Lung microvascular endothelial cell (primary cell): ENCODE data around the gene ENO2. TPM values are rescaled to one million over a fixed set of nuclear protein-coding genes. Genes with fewer than 3 reads are reported as not detected.

Source experiments
- DNase-seq, 2 donors: peaks; one replicate each; pipeline versions ENCODE4 v3.0.0 to v3.0.0-alpha.2; 2010; ENCODE audit warnings: low read depth in 2 of 2
- total RNA-seq: library from RNA; depleted of rRNA; stranded (reverse); fragments of >200 nt; gene quantifications from 2 replicates; pipeline ENCODE4 v1.2.1, GENCODE V29; 2014

Gene ENO2
- total RNA-seq, 1 donor from 2014 or later, result 0.99 TPM

DNA sequence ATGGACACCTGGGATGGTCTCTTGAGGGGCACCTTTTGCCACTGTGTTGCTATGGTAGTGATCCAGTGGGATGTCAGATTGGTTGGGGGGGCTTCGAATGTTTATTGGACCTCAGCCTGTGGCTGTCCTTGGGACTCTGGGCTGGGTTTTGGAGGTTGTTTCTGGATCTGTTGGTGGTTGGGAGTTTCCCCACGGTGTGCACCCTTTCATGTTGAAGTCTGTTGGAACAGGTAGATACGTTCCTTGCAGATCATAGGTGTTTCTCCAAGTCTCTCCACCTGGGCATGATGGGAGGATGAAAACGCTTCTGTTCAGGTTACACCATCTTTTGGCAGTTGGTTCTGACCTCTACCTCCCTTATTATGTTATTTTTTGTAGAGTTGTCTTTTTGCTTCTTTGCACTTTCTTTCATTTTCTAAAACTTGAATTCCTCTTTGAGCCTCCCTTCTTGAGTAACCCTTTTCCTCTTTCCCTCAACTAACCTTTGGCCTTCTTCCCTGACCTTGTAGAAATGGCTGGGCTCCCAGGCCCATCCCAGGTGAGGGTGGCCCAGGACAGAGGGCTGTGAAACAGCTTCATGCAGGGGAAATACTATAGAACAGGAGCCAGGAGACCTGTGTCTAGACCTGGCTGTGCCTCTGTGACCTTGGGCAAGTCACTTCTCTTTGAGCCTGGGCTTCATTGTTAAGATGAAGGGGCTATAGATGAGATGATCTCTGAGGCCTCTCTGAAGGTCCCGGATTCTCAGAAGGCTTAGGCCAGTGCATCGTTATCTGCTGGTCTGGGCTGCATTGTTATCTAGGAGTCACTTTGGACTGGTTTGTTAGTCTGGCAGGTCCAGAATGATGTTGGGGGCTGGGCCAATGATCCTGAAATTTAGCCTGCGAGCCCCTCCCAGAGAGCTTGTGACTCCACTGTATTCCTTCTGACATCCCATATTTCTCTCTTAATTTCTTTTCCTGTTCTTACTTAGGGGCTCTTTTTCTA is 15.4 kb downstream of the ENO2 start:
- DNase-seq, result no peak

- no peak for DNase-seq
These were observed 18.4 kb downstream of the ENO2 start for GRCh38 chr12:6932766-6933165.

GRCh38 chr12:6934110-6934509 is 19.7 kb downstream of the ENO2 start:
- DNase-seq, result peak; percentile 62 to 66

- DNase-seq, result no peak
These were observed 21.2 kb downstream of the ENO2 start for GRCh38 chr12:6935371-6936193.

- DNase-seq, result no peak
These were observed 21.8 kb downstream of the ENO2 start for GRCh38 chr12:6936194-6936635.

DNA sequence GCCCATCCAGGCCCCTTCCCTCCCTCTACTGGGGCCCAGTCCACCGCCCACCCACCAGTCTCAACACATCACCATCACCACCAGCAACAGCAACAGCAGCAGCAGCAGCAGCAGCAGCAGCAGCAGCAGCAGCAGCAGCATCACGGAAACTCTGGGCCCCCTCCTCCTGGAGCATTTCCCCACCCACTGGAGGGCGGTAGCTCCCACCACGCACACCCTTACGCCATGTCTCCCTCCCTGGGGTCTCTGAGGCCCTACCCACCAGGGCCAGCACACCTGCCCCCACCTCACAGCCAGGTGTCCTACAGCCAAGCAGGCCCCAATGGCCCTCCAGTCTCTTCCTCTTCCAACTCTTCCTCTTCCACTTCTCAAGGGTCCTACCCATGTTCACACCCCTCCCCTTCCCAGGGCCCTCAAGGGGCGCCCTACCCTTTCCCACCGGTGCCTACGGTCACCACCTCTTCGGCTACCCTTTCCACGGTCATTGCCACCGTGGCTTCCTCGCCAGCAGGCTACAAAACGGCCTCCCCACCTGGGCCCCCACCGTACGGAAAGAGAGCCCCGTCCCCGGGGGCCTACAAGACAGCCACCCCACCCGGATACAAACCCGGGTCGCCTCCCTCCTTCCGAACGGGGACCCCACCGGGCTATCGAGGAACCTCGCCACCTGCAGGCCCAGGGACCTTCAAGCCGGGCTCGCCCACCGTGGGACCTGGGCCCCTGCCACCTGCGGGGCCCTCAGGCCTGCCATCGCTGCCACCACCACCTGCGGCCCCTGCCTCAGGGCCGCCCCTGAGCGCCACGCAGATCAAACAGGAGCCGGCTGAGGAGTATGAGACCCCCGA is 22.5 kb downstream of the ENO2 start:
- DNase-seq, result peak in 1 of 2 donors; percentile 46

- peak; percentile 98 for DNase-seq
These were observed 23.3 kb downstream of the ENO2 start for GRCh38 chr12:6937481-6938352.

DNA sequence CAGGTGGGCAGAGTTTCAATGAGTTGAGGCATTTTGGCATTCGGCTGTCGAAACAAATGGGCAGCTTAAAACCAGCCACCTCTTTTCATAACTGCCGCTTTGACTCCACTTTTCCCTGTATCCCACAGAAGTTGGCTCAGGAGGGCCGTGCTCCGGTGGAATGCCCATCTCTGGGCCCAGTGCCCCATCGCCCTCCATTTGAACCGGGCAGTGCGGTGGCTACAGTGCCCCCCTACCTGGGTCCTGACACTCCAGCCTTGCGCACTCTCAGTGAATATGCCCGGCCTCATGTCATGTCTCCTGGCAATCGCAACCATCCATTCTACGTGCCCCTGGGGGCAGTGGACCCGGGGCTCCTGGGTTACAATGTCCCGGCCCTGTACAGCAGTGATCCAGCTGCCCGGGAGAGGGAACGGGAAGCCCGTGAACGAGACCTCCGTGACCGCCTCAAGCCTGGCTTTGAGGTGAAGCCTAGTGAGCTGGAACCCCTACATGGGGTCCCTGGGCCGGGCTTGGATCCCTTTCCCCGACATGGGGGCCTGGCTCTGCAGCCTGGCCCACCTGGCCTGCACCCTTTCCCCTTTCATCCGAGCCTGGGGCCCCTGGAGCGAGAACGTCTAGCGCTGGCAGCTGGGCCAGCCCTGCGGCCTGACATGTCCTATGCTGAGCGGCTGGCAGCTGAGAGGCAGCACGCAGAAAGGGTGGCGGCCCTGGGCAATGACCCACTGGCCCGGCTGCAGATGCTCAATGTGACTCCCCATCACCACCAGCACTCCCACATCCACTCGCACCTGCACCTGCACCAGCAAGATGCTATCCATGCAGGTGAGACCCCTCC is 24.2 kb downstream of the ENO2 start:
- DNase-seq, result no peak

DNA sequence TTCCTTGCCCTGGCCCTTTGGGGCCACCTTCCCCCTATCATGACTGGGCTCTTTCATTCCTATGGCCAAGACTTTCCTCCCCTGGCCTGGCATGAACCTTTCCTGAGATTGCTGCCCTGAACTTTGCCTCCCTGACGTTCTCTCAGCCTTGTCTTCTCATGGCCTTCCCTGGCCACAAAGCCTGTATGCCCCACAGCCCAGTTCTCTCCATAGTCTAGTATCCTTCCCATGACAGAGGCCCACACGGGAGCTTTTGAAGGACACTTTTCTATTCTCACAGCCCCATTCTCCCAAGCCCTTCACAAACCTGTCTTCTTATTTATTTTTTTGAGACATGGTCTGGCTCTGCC is 24.8 kb downstream of the ENO2 start:
- no peak for DNase-seq

DNA sequence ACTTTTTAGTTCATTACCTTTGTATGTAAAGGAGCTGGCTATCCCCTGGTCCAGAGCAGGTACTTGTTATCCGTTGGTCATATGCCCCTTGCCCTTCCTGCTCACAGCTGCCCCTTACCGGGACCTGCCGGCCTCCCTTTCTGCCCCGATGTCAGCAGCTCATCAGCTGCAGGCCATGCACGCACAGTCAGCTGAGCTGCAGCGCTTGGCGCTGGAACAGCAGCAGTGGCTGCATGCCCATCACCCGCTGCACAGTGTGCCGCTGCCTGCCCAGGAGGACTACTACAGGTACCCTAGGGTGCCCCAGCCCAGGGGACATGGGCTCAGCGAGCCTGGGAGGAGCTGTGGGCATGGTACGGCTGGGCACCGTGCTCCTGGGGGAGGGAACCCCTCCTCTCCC is 26.9 kb downstream of the ENO2 start:
- DNase-seq, result no peak

- DNase-seq, result no peak
These were observed 27.4 kb downstream of the ENO2 start for GRCh38 chr12:6941782-6942181.

DNA sequence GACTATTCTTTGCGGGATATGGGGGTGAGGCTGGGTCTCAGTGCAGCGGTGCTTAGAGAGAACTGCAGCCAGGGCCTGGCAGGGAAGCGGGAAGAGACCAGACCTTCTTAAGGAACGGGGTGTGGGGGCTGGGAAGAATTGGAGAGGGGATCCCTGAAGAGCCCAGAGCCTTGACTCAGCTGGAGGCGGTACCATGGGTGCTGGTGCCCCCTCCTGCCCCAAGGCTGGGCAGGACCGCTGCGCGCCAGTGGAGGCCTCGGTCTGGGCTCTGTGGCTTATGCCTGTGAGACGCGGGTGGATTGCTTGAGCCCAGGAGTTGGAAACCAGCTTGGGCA is 27.9 kb downstream of the ENO2 start:
- no peak for DNase-seq

DNA sequence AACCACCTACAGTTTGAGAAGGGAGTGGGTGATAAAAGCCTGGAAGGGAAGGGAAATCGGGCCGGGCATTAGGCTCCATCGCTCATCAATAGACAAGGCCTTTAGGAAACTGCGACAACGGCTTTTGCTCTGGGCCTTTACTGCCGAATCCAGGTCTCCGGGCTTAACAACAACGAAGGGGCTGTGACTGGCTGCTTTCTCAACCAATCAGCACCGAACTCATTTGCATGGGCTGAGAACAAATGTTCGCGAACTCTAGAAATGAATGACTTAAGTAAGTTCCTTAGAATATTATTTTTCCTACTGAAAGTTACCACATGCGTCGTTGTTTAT is 29.0 kb downstream of the ENO2 start:
- peak; percentile 93 to 97 for DNase-seq

DNA sequence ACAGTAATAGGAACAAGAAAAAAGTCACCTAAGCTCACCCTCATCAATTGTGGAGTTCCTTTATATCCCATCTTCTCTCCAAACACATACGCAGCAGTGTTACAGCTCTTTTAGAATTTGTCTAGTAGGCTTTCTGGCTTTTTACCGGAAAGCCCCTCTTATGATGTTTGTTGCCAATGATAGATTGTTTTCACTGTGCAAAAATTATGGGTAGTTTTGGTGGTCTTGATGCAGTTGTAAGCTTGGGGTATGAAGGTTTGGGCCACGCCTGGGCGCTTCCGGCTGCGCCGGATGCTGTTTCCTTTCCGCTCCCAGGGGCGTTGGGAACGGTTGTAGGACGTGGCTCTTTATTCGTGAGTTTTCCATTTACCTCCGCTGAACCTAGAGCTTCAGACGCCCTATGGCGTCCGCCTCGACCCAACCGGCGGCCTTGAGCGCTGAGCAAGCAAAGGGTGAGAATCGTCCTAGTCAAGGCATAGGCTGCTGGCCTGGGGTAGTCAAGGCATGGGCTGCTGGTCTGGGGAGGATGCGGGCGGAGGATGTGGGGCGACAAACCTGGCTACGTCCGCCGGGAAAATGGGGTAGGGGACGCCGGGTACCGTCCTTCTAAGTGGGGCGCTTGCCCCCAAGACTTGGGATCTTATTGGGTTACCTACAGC is 29.5 kb downstream of the ENO2 start, which contains the start of the genes C12orf57 and RNU7-1:
TSS of gene C12orf57 (plus strand) at position 301 of the 659 bp plus-strand sequence. CDS start at position 401, 100 bp downstream.
TSS of gene RNU7-1 (plus strand) at position 95 of the 659 bp plus-strand sequence.
- peak; percentile 89 to 93 for DNase-seq

DNA sequence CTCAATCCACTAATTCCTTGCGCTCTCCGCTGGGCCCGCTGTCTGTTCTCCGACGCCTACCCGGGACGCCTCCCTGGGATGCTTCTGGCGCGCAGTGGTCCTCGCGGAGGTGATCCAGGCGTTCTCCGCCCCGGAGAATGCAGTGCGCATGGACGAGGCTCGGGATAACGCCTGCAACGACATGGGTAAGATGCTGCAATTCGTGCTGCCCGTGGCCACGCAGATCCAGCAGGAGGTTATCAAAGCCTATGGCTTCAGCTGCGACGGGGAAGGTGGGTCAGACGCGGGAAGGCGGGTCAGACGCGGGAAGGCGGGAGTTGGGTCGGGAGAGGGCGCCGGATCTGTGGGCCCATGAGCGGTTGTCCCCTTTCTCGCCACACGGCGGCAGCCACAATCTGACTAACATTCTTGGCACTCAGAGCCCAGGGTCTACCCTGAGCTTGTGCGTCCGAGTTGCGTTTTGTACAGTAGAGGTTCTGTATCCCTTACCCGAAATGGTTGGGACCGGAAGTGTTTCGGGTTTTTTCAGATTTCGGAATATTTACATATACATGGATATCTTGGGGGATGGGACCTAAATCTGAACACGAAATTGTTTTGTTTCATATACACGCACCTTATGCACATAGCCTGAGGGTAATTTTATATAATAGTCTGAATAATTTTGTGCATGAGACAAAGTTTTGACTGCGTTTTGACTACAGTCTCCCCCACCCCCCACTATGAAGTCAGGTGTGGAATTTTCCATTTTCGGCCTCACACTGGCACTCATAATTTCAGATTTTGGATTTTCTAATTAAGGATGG is 30.2 kb downstream of the ENO2 start:
- DNase-seq, result peak; percentile 91 to 94

- no peak for DNase-seq
These were observed 31.2 kb downstream of the ENO2 start for GRCh38 chr12:6945613-6946012.

DNA sequence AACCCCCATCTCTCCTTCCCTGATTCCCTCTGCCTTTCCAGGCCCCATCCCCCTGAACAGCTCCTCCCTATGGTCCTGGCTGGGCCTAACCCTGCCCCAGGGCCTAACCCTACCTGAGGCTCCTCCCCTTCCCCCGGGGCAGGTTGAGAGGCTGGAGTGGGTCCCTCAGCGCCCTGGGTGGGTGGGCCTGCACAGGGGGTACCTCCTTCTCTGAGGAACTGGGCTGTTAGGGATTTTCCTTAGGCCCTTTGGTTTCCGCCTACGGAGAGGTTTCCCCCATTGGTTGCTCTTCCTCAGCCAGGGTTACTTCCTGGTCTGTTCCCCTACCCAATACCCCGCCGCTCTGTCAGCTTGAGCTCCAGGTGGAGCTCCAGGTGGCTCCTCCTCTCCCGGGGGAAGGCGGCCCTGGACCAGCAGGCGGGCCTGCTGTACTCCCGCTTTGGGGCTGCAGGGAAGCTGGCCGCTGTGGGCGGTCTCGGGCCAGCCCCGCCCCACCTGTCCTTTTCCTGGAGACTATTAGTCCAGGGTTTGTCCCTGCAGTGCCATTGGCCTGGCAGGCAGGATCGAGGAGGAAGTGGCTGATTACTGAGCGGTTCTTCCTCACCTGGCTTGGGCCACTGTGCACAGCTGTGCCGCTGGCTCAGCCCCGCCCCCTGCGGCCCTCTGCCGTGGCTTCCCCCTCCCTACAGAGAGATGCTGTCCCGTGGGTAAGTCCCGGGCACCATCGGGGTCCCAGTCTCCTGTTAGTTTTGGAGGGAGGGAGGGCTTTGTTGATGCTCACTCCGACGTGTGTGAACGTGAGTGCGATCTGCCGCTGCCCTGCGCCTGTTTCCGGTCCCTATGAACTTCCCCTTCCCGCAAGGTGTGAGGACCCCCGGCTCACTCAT is 31.9 kb downstream of the ENO2 start:
- peak in 1 of 2 donors; percentile 72 for DNase-seq
